HCT116 (cell line): ENCODE data around the gene PAX2. TPM values are rescaled to one million over a fixed set of nuclear protein-coding genes. Genes with fewer than 3 reads are reported as not detected.

ENCODE experiments used
- ATAC-seq: fragments of 200-7000 bp; cut with Tn5 transposase; 2 replicates; pipeline ENCODE4 v1.9.1; 2020; ENCODE audit warnings: mild to moderate bottlenecking, moderate library complexity
- BruUV-seq: library from RNA; stranded (reverse); fragments of 400-500 nt; replicated peaks from 2 replicates; lab custom pipeline; 2021; lab: Mats Ljungman, UMichigan
- CTCF ChIA-PET: fragments of 300-600 bp; sonication (Branson Sonifier 250); formaldehyde crosslinking; loops from one replicate; lab custom pipeline; 2021; ENCODE audit warnings: antibody characterized with exemption; lab: Charles Lee
- POLR2A ChIA-PET: fragments of 300-600, 350-600 bp; sonication (Branson Sonifier 250); formaldehyde crosslinking; loops from one replicate; lab custom pipeline; 2021; ENCODE audit warnings: antibody characterized with exemption; lab: Charles Lee
- RAD21 ChIA-PET, 2 experiments: fragments of 300-600 bp; sonication (Branson Sonifier 250); formaldehyde crosslinking; loops; one replicate each; lab custom pipeline; 2023; ENCODE audit warnings: low total read pairs in 2 of 2; ENCODE audit not compliant: uncharacterized antibody in 2 of 2, unreplicated experiment in 2 of 2, low non-redundant PET in 1 of 2; lab: Charles Lee
- DNase-seq: peaks from one replicate; pipeline ENCODE4 v3.0.0-alpha.2; 2010; ENCODE audit warnings: low read depth, low spot score
- H2AFZ ChIP-seq: fragments of 200-600 bp; shearing (Covaris generic), sonication (generic); 2 replicates; pipeline ENCODE4 v1.6.1; 2017; ENCODE audit warnings: low read depth, mixed run types, mixed read lengths, antibody characterized with exemption, low read length; ENCODE audit not compliant: poor library complexity, severe bottlenecking
- H3K27ac ChIP-seq: 2 replicates; pipeline ENCODE4 v1.5.1; 2012; ENCODE audit warnings: low read depth, low read length
- H3K27me3 ChIP-seq: fragments of 200-600 bp; sonication (generic); 2 replicates; pipeline ENCODE4 v1.6.1; 2016; ENCODE audit warnings: mixed run types, low read length, mixed read lengths; ENCODE audit not compliant: insufficient read depth
- H3K36me3 ChIP-seq, 2 experiments: fragments of 200-500 bp in 1 of 2; fragments of 200-600 bp in 1 of 2; sonication (Bioruptor generic) in 1 of 2; sonication (generic) in 1 of 2; 2 replicates each; pipeline versions ENCODE4 v1.5.1 to v1.6.1; 2014 to 2016; ENCODE audit warnings: low read length in 2 of 2, inconsistent platforms in 1 of 2, mixed read lengths in 1 of 2, mixed run types in 1 of 2; ENCODE audit not compliant: insufficient read depth in 2 of 2, control insufficient read depth in 1 of 2
- H3K4me1 ChIP-seq, 2 experiments: fragments of 200-600 bp in 1 of 2; sonication (generic) in 1 of 2; 2 replicates each; pipeline versions ENCODE4 v1.5.1 to v1.6.1; 2012 to 2017; ENCODE audit warnings: low read length in 2 of 2, inconsistent platforms in 1 of 2, mild to moderate bottlenecking in 1 of 2, mixed read lengths in 1 of 2, mixed run types in 1 of 2, moderate library complexity in 1 of 2; ENCODE audit not compliant: insufficient read depth in 2 of 2, control insufficient read depth in 1 of 2
- H3K4me2 ChIP-seq: fragments of 200-600 bp; sonication (generic); 2 replicates; pipeline ENCODE4 v1.6.1; 2017; ENCODE audit warnings: mixed run types, low read length, mixed read lengths
- H3K4me3 ChIP-seq, 2 experiments: fragments of 200-600 bp in 1 of 2; sonication (generic) in 1 of 2; replicated peaks in 1 of 2; 2 replicates each; pipeline ENCODE4 v1.5.1; 2011 to 2016; ENCODE audit warnings: low read length in 2 of 2, control low read depth in 1 of 2, low read depth in 1 of 2, mild to moderate bottlenecking in 1 of 2, mixed read lengths in 1 of 2, mixed run types in 1 of 2
- H3K79me2 ChIP-seq: fragments of 200-600 bp; sonication (generic); 2 replicates; pipeline ENCODE4 v1.6.1; 2017; ENCODE audit warnings: mild to moderate bottlenecking, mixed run types, low read length, moderate library complexity, mixed read lengths; ENCODE audit not compliant: insufficient read depth
- H3K9ac ChIP-seq: fragments of 200-600 bp; sonication (generic); 2 replicates; pipeline ENCODE4 v1.6.1; 2016; ENCODE audit warnings: low read length, mixed read lengths
- H3K9me2 ChIP-seq: fragments of 200-600 bp; sonication (generic), shearing (Covaris generic); 2 replicates; pipeline ENCODE4 v1.6.1; 2017; ENCODE audit warnings: mixed run types, mild to moderate bottlenecking, moderate library complexity; ENCODE audit not compliant: insufficient read depth
- H3K9me3 ChIP-seq, 2 experiments: fragments of 200-500 bp in 1 of 2; fragments of 200-600 bp in 1 of 2; sonication (Bioruptor generic) in 1 of 2; sonication (generic) in 1 of 2; 2 replicates each; pipeline ENCODE4 v1.6.1; 2014 to 2017; ENCODE audit warnings: low read length in 2 of 2, mixed read lengths in 2 of 2, inconsistent platforms in 1 of 2, low read depth in 1 of 2, mild to moderate bottlenecking in 1 of 2, mixed run types in 1 of 2, moderate library complexity in 1 of 2; ENCODE audit not compliant: control insufficient read depth in 1 of 2, insufficient read depth in 1 of 2
- H4K20me1 ChIP-seq: fragments of 200-600 bp; sonication (generic), shearing (Covaris generic); 2 replicates; pipeline ENCODE4 v1.6.1; 2017; ENCODE audit warnings: mixed run types, mild to moderate bottlenecking, moderate library complexity; ENCODE audit not compliant: insufficient read depth
- CBX3 ChIP-seq: IDR thresholded peaks from 2 replicates; pipeline ENCODE4 v1.6.1; 2012; ENCODE audit warnings: low read depth
- CEBPB ChIP-seq: IDR thresholded peaks from 2 replicates; pipeline ENCODE4 v1.6.1; 2012; ENCODE audit warnings: low read depth
- EGR1 ChIP-seq: IDR thresholded peaks from 2 replicates; pipeline ENCODE4 v1.6.1; 2012; ENCODE audit warnings: low read depth
- EZH2 ChIP-seq: fragments of 200-600 bp; sonication (generic); IDR thresholded peaks from 2 replicates; pipeline ENCODE4 v1.6.1; 2017; ENCODE audit warnings: antibody characterized with exemption, mixed run types
- FOSL1 ChIP-seq: IDR thresholded peaks from 2 replicates; pipeline ENCODE4 v1.6.1; 2012; ENCODE audit warnings: low read depth
- JUND ChIP-seq: IDR thresholded peaks from 2 replicates; pipeline ENCODE4 v1.6.1; 2012
- POLR2A ChIP-seq: IDR thresholded peaks from 2 replicates; pipeline ENCODE4 v1.7.0; 2011; ENCODE audit warnings: borderline replicate concordance; ENCODE audit not compliant: insufficient read depth, insufficient read length; ENCODE audit errors: extremely low read depth
- SIN3A ChIP-seq: IDR thresholded peaks from 2 replicates; pipeline ENCODE4 v1.6.1; 2012; ENCODE audit warnings: low read depth
- SP1 ChIP-seq: IDR thresholded peaks from 2 replicates; pipeline ENCODE4 v1.6.1; 2012; ENCODE audit warnings: low read depth
- TCF7L2 ChIP-seq: IDR thresholded peaks from 2 replicates; pipeline ENCODE4 v1.7.0; 2011; ENCODE audit warnings: borderline replicate concordance, inconsistent platforms; ENCODE audit not compliant: insufficient read depth, insufficient read length; ENCODE audit errors: extremely low read depth
- ZFX ChIP-seq: fragments of 450-650 bp; IDR thresholded peaks from 2 replicates; pipeline ENCODE4 v1.6.1; 2017
- ZNF274 ChIP-seq: fragments of 200-500 bp; sonication (Bioruptor generic); IDR thresholded peaks from 2 replicates; pipeline ENCODE4 v1.6.1; 2014; ENCODE audit warnings: mild to moderate bottlenecking, low read depth, low read length, inconsistent platforms
- intact Hi-C: fragments of 100-400 bp; cut with micrococcal nuclease; formaldehyde crosslinking; loops from 2 replicates; pipeline ENCODE4 v1.10.0; 2022
- total RNA-seq: library from RNA; stranded (reverse); gene quantifications from one replicate; pipeline ENCODE4 v1.2.1, GENCODE V29; 2021; ENCODE audit not compliant: unreplicated experiment
- TF ChIP-seq, protein P1 (sequence below): IDR thresholded peaks from 2 replicates; pipeline ENCODE4 v1.6.1; 2012
- TF ChIP-seq, protein P2 (sequence below): IDR thresholded peaks from 2 replicates; pipeline ENCODE4 v1.6.1; 2011; ENCODE audit warnings: mild to moderate bottlenecking, low read length, moderate library complexity; ENCODE audit not compliant: insufficient replicate concordance; ENCODE audit errors: extremely low read depth

The PAX2 gene
- total RNA-seq, 1 experiment from 2014 or later: 5.0 TPM

DNA sequence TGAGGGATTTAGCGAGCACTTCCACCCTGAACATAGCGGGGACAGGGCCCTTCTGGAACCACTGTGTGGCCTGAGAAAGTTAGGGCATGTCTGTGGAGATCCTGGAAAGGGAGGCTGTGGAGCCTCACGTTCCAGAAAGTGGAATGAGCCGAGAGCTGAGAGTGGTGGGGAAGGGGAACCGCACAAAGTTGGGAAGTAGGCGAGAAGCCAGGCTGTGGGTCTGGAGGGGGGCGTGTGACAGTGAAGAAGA is 10.4 kb upstream of the PAX2 start:
- Histone ChIP-seq H3K9me2 (no peaks in the 10 kb centered on the region), H3K27me3 (no peaks in the 10 kb centered on the region), H3K79me2 (no peaks in the 10 kb centered on the region), H4K20me1 (no peaks in the 10 kb centered on the region), H3K9ac (no peak overlapping the region), H2AFZ (no peak overlapping the region), H3K36me3 (no peaks in the 10 kb centered on the region), H3K4me1 (peaks cover 17 to 19% of the 10 kb centered on the region in 2 experiments), H3K9me3 (no peaks in the 10 kb centered on the region), H3K4me3 (no peak overlapping the region), H3K4me2 (no peak overlapping the region), H3K27ac (no peak overlapping the region)
- CTCF ChIA-PET: interaction anchor here (0.9 kb wide), 1 partner anchor 8 kb away, joined by 3 read pairs; no protein-coding TSS in a partner anchor
- intact Hi-C loops: no loop called here
- BruUV-seq: no TSS peak
- POLR2A ChIA-PET: no interaction called here
- ATAC-seq (no peak), DNase-seq (no peak)
- RAD21 ChIA-PET: no interaction called here
- TF ChIP-seq SP1 (no peak), EZH2 (no peak), SIN3A (no peak), EGR1 (no peak), TCF7L2 (no peak), FOSL1 (no peak), JUND (no peak), POLR2A (no peak), CEBPB (no peak), ZNF274 (no peak), ZFX (no peak), CBX3 (no peak)
- TF ChIP-seq, protein P1, sequence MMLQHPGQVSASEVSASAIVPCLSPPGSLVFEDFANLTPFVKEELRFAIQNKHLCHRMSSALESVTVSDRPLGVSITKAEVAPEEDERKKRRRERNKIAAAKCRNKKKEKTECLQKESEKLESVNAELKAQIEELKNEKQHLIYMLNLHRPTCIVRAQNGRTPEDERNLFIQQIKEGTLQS: no peak
- TF ChIP-seq, protein P2, sequence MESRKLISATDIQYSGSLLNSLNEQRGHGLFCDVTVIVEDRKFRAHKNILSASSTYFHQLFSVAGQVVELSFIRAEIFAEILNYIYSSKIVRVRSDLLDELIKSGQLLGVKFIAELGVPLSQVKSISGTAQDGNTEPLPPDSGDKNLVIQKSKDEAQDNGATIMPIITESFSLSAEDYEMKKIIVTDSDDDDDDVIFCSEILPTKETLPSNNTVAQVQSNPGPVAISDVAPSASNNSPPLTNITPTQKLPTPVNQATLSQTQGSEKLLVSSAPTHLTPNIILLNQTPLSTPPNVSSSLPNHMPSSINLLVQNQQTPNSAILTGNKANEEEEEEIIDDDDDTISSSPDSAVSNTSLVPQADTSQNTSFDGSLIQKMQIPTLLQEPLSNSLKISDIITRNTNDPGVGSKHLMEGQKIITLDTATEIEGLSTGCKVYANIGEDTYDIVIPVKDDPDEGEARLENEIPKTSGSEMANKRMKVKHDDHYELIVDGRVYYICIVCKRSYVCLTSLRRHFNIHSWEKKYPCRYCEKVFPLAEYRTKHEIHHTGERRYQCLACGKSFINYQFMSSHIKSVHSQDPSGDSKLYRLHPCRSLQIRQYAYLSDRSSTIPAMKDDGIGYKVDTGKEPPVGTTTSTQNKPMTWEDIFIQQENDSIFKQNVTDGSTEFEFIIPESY: no peak
